GM23338 (cell line): ENCODE results near the gene LCN6. TPM values are rescaled to one million over a fixed set of nuclear protein-coding genes. Genes with fewer than 3 reads are reported as not detected.

ENCODE experiments used
- ATAC-seq: fragments of 200-7000 bp; cut with Tn5 transposase; 3 replicates; pipeline ENCODE4 v1.9.1; 2020
- DNase-seq: peaks from one replicate; pipeline ENCODE4 v3.0.0-alpha.2; 2015; ENCODE audit warnings: low spot score
- H2AFZ ChIP-seq: fragments of 200-600 bp; sonication (generic); 2 replicates; pipeline ENCODE4 v1.8.0; 2016; ENCODE audit warnings: antibody characterized with exemption, mild to moderate bottlenecking, moderate library complexity
- H3F3A ChIP-seq: fragments of 200-600 bp; sonication (generic); replicated peaks from 2 replicates; pipeline ENCODE4 v1.8.0; 2017; ENCODE audit warnings: antibody characterized with exemption, mixed run types, low read depth
- H3K27ac ChIP-seq: fragments of 200-600 bp; sonication (generic); 2 replicates; pipeline ENCODE4 v1.6.1; 2016; ENCODE audit warnings: low read depth
- H3K27me3 ChIP-seq: fragments of 200-600 bp; sonication (generic); 2 replicates; pipeline ENCODE4 v1.8.0; 2016; ENCODE audit warnings: mild to moderate bottlenecking, mixed run types, moderate library complexity; ENCODE audit not compliant: insufficient read depth
- H3K36me3 ChIP-seq: fragments of 200-600 bp; sonication (generic); 2 replicates; pipeline ENCODE4 v1.8.0; 2016; ENCODE audit warnings: mild to moderate bottlenecking; ENCODE audit not compliant: insufficient read depth
- H3K4me1 ChIP-seq: fragments of 200-600 bp; sonication (generic); 2 replicates; pipeline ENCODE4 v1.8.0; 2016; ENCODE audit warnings: mild to moderate bottlenecking, moderate library complexity; ENCODE audit not compliant: insufficient read depth
- H3K4me2 ChIP-seq: fragments of 200-600 bp; sonication (generic); 2 replicates; pipeline ENCODE4 v1.7.1; 2017; ENCODE audit warnings: mixed run types
- H3K4me3 ChIP-seq: fragments of 200-600 bp; sonication (generic); 2 replicates; pipeline ENCODE4 v1.6.1; 2016; ENCODE audit warnings: mixed run types
- H3K79me2 ChIP-seq: fragments of 200-600 bp; sonication (generic); replicated peaks from 2 replicates; pipeline ENCODE4 v1.8.0; 2017; ENCODE audit warnings: mild to moderate bottlenecking; ENCODE audit not compliant: insufficient read depth
- H3K9me2 ChIP-seq: fragments of 200-600 bp; sonication (generic); 2 replicates; pipeline ENCODE4 v1.8.0; 2017; ENCODE audit not compliant: insufficient read depth
- H4K20me1 ChIP-seq: fragments of 200-600 bp; sonication (generic); replicated peaks from 2 replicates; pipeline ENCODE4 v1.8.0; 2017; ENCODE audit warnings: mild to moderate bottlenecking; ENCODE audit not compliant: insufficient read depth
- H3K27ac Mint-ChIP-seq: 2 replicates; pipeline ENCODE4 v1.8.0; 2020; ENCODE audit warnings: inconsistent platforms, mild to moderate bottlenecking, moderate library complexity, mixed read lengths
- H3K27me3 Mint-ChIP-seq: 3 replicates; pipeline ENCODE4 v1.8.0; 2022; ENCODE audit warnings: low read depth, mild to moderate bottlenecking, moderate library complexity, mixed read lengths, inconsistent platforms; ENCODE audit not compliant: insufficient read depth, poor library complexity
- H3K36me3 Mint-ChIP-seq: 3 replicates; pipeline ENCODE4 v1.8.0; 2021; ENCODE audit warnings: low read depth, mild to moderate bottlenecking, inconsistent platforms, moderate library complexity, mixed read lengths
- H3K4me1 Mint-ChIP-seq: 3 replicates; pipeline ENCODE4 v1.8.0; 2020; ENCODE audit warnings: mild to moderate bottlenecking, inconsistent platforms, mixed read lengths
- H3K4me3 Mint-ChIP-seq: 3 replicates; pipeline ENCODE4 v1.8.0; 2021; ENCODE audit warnings: moderate library complexity, mild to moderate bottlenecking, inconsistent platforms, mixed read lengths
- H3K9me3 Mint-ChIP-seq: 3 replicates; pipeline ENCODE4 v1.8.0; 2020; ENCODE audit warnings: moderate library complexity, mild to moderate bottlenecking, inconsistent platforms, mixed read lengths
- CREB1 ChIP-seq: fragments of 250-450 bp; sonication (Bioruptor Pico); IDR thresholded peaks from 2 replicates; pipeline ENCODE4 v1.5.0; 2020; ENCODE audit warnings: low read depth, mild to moderate bottlenecking, moderate library complexity
- ETS1 ChIP-seq: IDR thresholded peaks from 2 replicates; pipeline ENCODE4 v1.6.1; 2016; ENCODE audit warnings: antibody characterized with exemption
- EZH2 ChIP-seq: fragments of 200-600 bp; sonication (generic); IDR thresholded peaks from one replicate; pipeline ENCODE4 v1.8.0; 2017; ENCODE audit warnings: antibody characterized with exemption, mild to moderate bottlenecking, low read depth; ENCODE audit not compliant: unreplicated experiment
- EZH2phosphoT487 ChIP-seq: fragments of 200-600 bp; sonication (generic); IDR thresholded peaks from one replicate; pipeline ENCODE4 v1.8.1; 2018; ENCODE audit warnings: antibody characterized with exemption; ENCODE audit not compliant: unreplicated experiment
- JUNB ChIP-seq: IDR thresholded peaks from one replicate; pipeline ENCODE4 v1.6.1; 2016; ENCODE audit warnings: antibody characterized with exemption; ENCODE audit not compliant: unreplicated experiment
- NANOG ChIP-seq: IDR thresholded peaks from 2 replicates; pipeline ENCODE4 v1.6.1; 2016; ENCODE audit warnings: antibody characterized with exemption, borderline replicate concordance
- POLR2AphosphoS5 ChIP-seq: IDR thresholded peaks from 2 replicates; pipeline ENCODE4 v1.6.1; 2016; ENCODE audit warnings: antibody characterized with exemption, low read depth
- STAT1 ChIP-seq: IDR thresholded peaks from one replicate; pipeline ENCODE4 v1.6.1; 2016; ENCODE audit warnings: antibody characterized with exemption; ENCODE audit not compliant: unreplicated experiment
- ZNF114 ChIP-seq: fragments of 250-450 bp; sonication (Bioruptor Pico); IDR thresholded peaks from 2 replicates; pipeline ENCODE4 v1.5.0; 2020; ENCODE audit warnings: mild to moderate bottlenecking, moderate library complexity
- ZNF331 ChIP-seq: fragments of 250-450 bp; sonication (Bioruptor Pico); IDR thresholded peaks from 2 replicates; pipeline ENCODE4 v1.5.0; 2020; ENCODE audit warnings: low read depth, mild to moderate bottlenecking, moderate library complexity
- ZNF462 ChIP-seq: fragments of 250-450 bp; sonication (Bioruptor Pico); IDR thresholded peaks from 2 replicates; pipeline ENCODE4 v1.5.0; 2020; ENCODE audit warnings: mild to moderate bottlenecking, moderate library complexity
- long read RNA-seq: library from polyadenylated mRNA; unstranded; transcript quantifications from one replicate; pipeline ENCODE4 v2.0.0, GENCODE V29; 2020; ENCODE audit not compliant: unreplicated experiment
- polyA plus RNA-seq: library from polyadenylated mRNA; unstranded; fragments of >200 nt; fragmentation: Nextera tagmentation; extraction: Ambion mirVana; gene quantifications from 2 replicates; pipeline ENCODE4 v1.2.1, GENCODE V29; 2016
- total RNA-seq: library from RNA; depleted of rRNA; stranded (reverse); fragments of >200 nt; shearing (Covaris generic); gene quantifications from 2 replicates; pipeline ENCODE4 v1.2.3, GENCODE V29; 2014; rRNA removed
- TF ChIP-seq, protein P1 (sequence below), 2 experiments: fragments of 200-600 bp in 1 of 2; sonication (generic) in 1 of 2; conservative IDR thresholded peaks; 2 replicates each; pipeline versions ENCODE4 v1.5.1 to v1.6.1; 2016 to 2017; ENCODE audit warnings: antibody characterized with exemption in 2 of 2, low read depth in 2 of 2, mild to moderate bottlenecking in 2 of 2, moderate library complexity in 1 of 2
- TF ChIP-seq, protein P2 (sequence below): IDR thresholded peaks from one replicate; pipeline ENCODE4 v1.6.1; 2018; ENCODE audit warnings: antibody characterized with exemption; ENCODE audit not compliant: unreplicated experiment

LCN6 gene, protein sequence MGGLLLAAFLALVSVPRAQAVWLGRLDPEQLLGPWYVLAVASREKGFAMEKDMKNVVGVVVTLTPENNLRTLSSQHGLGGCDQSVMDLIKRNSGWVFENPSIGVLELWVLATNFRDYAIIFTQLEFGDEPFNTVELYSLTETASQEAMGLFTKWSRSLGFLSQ
- total RNA-seq (not detected in 2 replicates), polyA plus RNA-seq (not detected in 2 replicates)
- long read RNA-seq, result 0 reads

DNA sequence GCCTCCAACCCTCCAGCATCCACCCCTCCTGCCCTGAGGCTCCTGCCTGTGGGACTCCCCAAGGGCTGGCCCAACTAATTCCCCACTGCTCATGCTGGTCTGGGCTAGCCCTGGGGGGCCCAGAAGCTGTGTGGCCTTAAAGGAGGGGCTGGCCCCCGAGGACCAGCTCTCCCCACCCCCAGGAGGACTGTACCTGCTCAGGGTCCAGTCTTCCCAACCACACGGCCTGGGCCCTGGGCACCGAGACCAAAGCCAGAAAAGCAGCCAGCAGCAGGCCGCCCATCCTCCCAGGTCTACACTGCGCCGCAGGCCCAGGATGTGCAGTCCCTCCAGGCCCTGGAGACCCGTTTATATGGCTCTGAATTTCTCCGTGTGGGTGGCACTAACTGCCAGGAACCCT lies at the start of gene LCN6:
TSS of gene LCN6 (minus strand) at position 325 of the 400 bp plus-strand sequence. CDS start at position 283, 42 bp downstream.
- no peaks in the 10 kb centered on the region for H3K27me3 ChIP-seq
- no peak within 1 kb of the TSS for H3K27ac ChIP-seq
- Mint-ChIP-seq H3K4me1 (no peaks in the 10 kb centered on the region), H3K36me3 (peaks cover 3% of the 10 kb centered on the region; the same call in 2 of the 3 replicates), H3K4me3 (no peak within 1 kb of the TSS), H3K27me3 (peaks cover 2% of the 10 kb centered on the region), H3K27ac (no peak within 1 kb of the TSS), H3K9me3 (peaks cover 16% of the 10 kb centered on the region)
- H3K4me1 ChIP-seq, result no peaks in the 10 kb centered on the region
- H3K36me3 ChIP-seq, result no peaks in the 10 kb centered on the region
- H3K4me3 ChIP-seq, result no peak within 1 kb of the TSS
- H3K9me2 ChIP-seq, result no peaks in the 10 kb centered on the region
- H3K4me2 ChIP-seq, result no peak within 1 kb of the TSS
- DNase-seq (no peak), ATAC-seq (no peak)
- no peaks in the 10 kb centered on the region for H3F3A ChIP-seq
- TF ChIP-seq CREB1 (CRISPR knock-in tag), result no peak
- TF ChIP-seq NANOG, result no peak
- TF ChIP-seq STAT1, result no peak
- no peak for TF ChIP-seq ETS1
- no peak for TF ChIP-seq POLR2AphosphoS5
- TF ChIP-seq EZH2phosphoT487, result no peak
- TF ChIP-seq EZH2, result no peak
- TF ChIP-seq ZNF462, result no peak
- TF ChIP-seq, protein P1, sequence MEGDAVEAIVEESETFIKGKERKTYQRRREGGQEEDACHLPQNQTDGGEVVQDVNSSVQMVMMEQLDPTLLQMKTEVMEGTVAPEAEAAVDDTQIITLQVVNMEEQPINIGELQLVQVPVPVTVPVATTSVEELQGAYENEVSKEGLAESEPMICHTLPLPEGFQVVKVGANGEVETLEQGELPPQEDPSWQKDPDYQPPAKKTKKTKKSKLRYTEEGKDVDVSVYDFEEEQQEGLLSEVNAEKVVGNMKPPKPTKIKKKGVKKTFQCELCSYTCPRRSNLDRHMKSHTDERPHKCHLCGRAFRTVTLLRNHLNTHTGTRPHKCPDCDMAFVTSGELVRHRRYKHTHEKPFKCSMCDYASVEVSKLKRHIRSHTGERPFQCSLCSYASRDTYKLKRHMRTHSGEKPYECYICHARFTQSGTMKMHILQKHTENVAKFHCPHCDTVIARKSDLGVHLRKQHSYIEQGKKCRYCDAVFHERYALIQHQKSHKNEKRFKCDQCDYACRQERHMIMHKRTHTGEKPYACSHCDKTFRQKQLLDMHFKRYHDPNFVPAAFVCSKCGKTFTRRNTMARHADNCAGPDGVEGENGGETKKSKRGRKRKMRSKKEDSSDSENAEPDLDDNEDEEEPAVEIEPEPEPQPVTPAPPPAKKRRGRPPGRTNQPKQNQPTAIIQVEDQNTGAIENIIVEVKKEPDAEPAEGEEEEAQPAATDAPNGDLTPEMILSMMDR (conservative IDR thresholded peaks at IDR 0.05; ENCODE audit: low read depth in 2 of 2), result no peak
- TF ChIP-seq ZNF114 (CRISPR knock-in tag), result no peak
- TF ChIP-seq JUNB, result no peak
- no peak for TF ChIP-seq ZNF331 (CRISPR knock-in tag)
- TF ChIP-seq, protein P2, sequence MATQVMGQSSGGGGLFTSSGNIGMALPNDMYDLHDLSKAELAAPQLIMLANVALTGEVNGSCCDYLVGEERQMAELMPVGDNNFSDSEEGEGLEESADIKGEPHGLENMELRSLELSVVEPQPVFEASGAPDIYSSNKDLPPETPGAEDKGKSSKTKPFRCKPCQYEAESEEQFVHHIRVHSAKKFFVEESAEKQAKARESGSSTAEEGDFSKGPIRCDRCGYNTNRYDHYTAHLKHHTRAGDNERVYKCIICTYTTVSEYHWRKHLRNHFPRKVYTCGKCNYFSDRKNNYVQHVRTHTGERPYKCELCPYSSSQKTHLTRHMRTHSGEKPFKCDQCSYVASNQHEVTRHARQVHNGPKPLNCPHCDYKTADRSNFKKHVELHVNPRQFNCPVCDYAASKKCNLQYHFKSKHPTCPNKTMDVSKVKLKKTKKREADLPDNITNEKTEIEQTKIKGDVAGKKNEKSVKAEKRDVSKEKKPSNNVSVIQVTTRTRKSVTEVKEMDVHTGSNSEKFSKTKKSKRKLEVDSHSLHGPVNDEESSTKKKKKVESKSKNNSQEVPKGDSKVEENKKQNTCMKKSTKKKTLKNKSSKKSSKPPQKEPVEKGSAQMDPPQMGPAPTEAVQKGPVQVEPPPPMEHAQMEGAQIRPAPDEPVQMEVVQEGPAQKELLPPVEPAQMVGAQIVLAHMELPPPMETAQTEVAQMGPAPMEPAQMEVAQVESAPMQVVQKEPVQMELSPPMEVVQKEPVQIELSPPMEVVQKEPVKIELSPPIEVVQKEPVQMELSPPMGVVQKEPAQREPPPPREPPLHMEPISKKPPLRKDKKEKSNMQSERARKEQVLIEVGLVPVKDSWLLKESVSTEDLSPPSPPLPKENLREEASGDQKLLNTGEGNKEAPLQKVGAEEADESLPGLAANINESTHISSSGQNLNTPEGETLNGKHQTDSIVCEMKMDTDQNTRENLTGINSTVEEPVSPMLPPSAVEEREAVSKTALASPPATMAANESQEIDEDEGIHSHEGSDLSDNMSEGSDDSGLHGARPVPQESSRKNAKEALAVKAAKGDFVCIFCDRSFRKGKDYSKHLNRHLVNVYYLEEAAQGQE, result no peak
- no peaks in the 10 kb centered on the region for H4K20me1 ChIP-seq
- H2AFZ ChIP-seq, result no peak within 1 kb of the TSS
- H3K79me2 ChIP-seq, result no peaks in the 10 kb centered on the region
